ENCODE data around the gene NOMO2.
"Not testable (repeated sequence)": the region's sequence is repeated elsewhere in the genome, so short reads cannot be mapped to it uniquely, and the experiment has no call there.

- TF ChIP-seq EZH2phosphoT487 (IDR thresholded peaks at IDR 0.05; ENCODE audit: insufficient read depth, low read depth); EZH2 (IDR thresholded peaks at IDR 0.05; ENCODE audit: insufficient read depth, poor library complexity, severe bottlenecking): not testable (repeated sequence)
Measured at GRCh38 chr16:18522637-18523036, 39.3 kb downstream of the NOMO2 start.

Measured in GM23248 (cell line).